Astrocyte (in vitro differentiated cells and primary cell): Measurements from ENCODE around the gene KIAA0232.

Source experiments
- CTCF ChIP-seq: IDR thresholded peaks from 2 replicates; pipeline ENCODE4 v1.5.1; 2011; ENCODE audit warnings: low read depth, mild to moderate bottlenecking, inconsistent platforms, low read length, moderate library complexity; ENCODE audit not compliant: insufficient read depth
- EZH2 ChIP-seq: IDR thresholded peaks from 2 replicates; pipeline ENCODE4 v1.6.1; 2012; ENCODE audit warnings: mild to moderate bottlenecking, low read length, inconsistent platforms; ENCODE audit not compliant: insufficient read depth

GRCh38 chr4:6781113-6781512 is 1.4 kb upstream of the KIAA0232 start:
- TF ChIP-seq CTCF: no peak
- no peak for TF ChIP-seq EZH2
